GM23248 (cell line): ENCODE data around the gene PDSS2. TPM values are rescaled to one million over a fixed set of nuclear protein-coding genes. Genes with fewer than 3 reads are reported as not detected.

Source experiments
- DNase-seq: peaks from one replicate; pipeline ENCODE4 v3.0.0-alpha.2; 2015
- H2AFZ ChIP-seq: fragments of 200-600 bp; sonication (generic); 2 replicates; pipeline ENCODE4 v1.6.1; 2016; ENCODE audit warnings: antibody characterized with exemption
- H3F3A ChIP-seq: fragments of 200-600 bp; sonication (generic); 2 replicates; pipeline ENCODE4 v1.6.1; 2016; ENCODE audit warnings: mild to moderate bottlenecking, antibody characterized with exemption, mixed run types; ENCODE audit not compliant: insufficient read depth
- H3K27ac ChIP-seq: fragments of 200-600 bp; sonication (generic); 2 replicates; pipeline ENCODE4 v1.5.1; 2016; ENCODE audit warnings: mild to moderate bottlenecking
- H3K27me3 ChIP-seq: fragments of 200-600 bp; sonication (generic); replicated peaks from 2 replicates; pipeline ENCODE4 v1.6.1; 2016; ENCODE audit warnings: mild to moderate bottlenecking; ENCODE audit not compliant: insufficient read depth
- H3K36me3 ChIP-seq: fragments of 200-600 bp; sonication (generic); 2 replicates; pipeline ENCODE4 v1.6.1; 2016; ENCODE audit warnings: low read depth, mild to moderate bottlenecking
- H3K4me1 ChIP-seq: fragments of 200-600 bp; sonication (generic); 2 replicates; pipeline ENCODE4 v1.6.1; 2016; ENCODE audit warnings: mild to moderate bottlenecking; ENCODE audit not compliant: insufficient read depth
- H3K4me2 ChIP-seq: fragments of 200-600 bp; sonication (generic); one replicate; pipeline ENCODE4 v1.6.1; 2016; ENCODE audit warnings: mild to moderate bottlenecking; ENCODE audit not compliant: unreplicated experiment
- H3K4me3 ChIP-seq: fragments of 200-600 bp; sonication (generic); 2 replicates; pipeline ENCODE4 v1.5.1; 2016; ENCODE audit warnings: mild to moderate bottlenecking
- H3K79me2 ChIP-seq: fragments of 200-600 bp; sonication (generic); 2 replicates; pipeline ENCODE4 v1.6.1; 2016; ENCODE audit warnings: mild to moderate bottlenecking; ENCODE audit not compliant: insufficient read depth
- H3K9ac ChIP-seq: fragments of 200-600 bp; sonication (generic); 2 replicates; pipeline ENCODE4 v1.6.1; 2016; ENCODE audit warnings: mild to moderate bottlenecking
- H3K9me2 ChIP-seq: fragments of 200-600 bp; sonication (generic); 2 replicates; pipeline ENCODE4 v1.6.1; 2016; ENCODE audit warnings: mixed run types, mild to moderate bottlenecking, moderate library complexity; ENCODE audit not compliant: insufficient read depth
- H3K9me3 ChIP-seq: fragments of 200-600 bp; sonication (generic); one replicate; pipeline ENCODE4 v1.6.1; 2017; ENCODE audit warnings: low read depth
- H4K20me1 ChIP-seq: fragments of 200-600 bp; sonication (generic); 2 replicates; pipeline ENCODE4 v1.6.0; 2016; ENCODE audit not compliant: insufficient read depth
- EZH2 ChIP-seq: fragments of 200-600 bp; sonication (generic); IDR thresholded peaks from 2 replicates; pipeline ENCODE4 v1.6.1; 2018; ENCODE audit warnings: antibody characterized with exemption, mild to moderate bottlenecking; ENCODE audit not compliant: insufficient read depth, poor library complexity, severe bottlenecking
- EZH2phosphoT487 ChIP-seq: fragments of 200-600 bp; sonication (generic); IDR thresholded peaks from 2 replicates; pipeline ENCODE4 v1.6.1; 2018; ENCODE audit warnings: antibody characterized with exemption, moderate library complexity, mild to moderate bottlenecking, low read depth; ENCODE audit not compliant: insufficient read depth
- WGBS, 2 experiments: methylation state at CpG; one replicate each; pipeline ENCODE4 v1.1.6; 2015 to 2017; ENCODE audit warnings: low lambda C conversion rate in 2 of 2, low coverage in 1 of 2; ENCODE audit errors: missing lambda C conversion rate in 2 of 2; 5-methylcytosine and 5-hydroxymethylcytosine counted together
- in situ Hi-C: fragments of 300-500 bp; cut with MboI; formaldehyde crosslinking; loops from 2 replicates; pipeline ENCODE4 v1.15.0; 2020
- polyA plus RNA-seq: library from polyadenylated mRNA; unstranded; fragments of >200 nt; fragmentation: Nextera tagmentation; extraction: Ambion mirVana; gene quantifications from 2 replicates; pipeline ENCODE4 v1.2.1, GENCODE V29; 2016
- total RNA-seq: library from RNA; depleted of rRNA; stranded (reverse); fragments of >200 nt; shearing (Covaris generic); gene quantifications from 2 replicates; pipeline ENCODE4 v1.2.3, GENCODE V29; 2014

The PDSS2 gene
- total and polyA plus RNA-seq, 2 experiments from 2014 or later = 9.9 to 10.3 TPM

DNA sequence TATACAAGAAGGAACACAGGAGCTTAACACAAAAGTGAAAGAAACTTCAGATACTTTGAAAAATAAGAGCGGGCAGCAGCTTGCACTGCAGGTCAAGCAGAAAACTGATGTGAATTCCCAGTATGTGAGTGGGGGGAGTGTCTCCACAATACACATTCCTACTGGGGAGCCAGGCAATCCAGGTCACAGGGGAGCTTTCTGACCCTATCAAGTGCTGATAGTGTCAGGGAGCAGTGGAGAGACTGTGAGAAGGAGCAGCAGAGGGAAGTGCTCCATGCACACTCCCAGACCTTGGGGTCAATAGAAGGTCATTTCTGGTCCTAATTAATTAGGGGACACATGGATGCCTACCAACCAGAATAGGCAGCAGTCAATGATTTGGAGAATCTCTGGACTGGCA, 59.4 kb downstream of the PDSS2 start:
- Histone ChIP-seq H3K27me3 (no peaks in the 10 kb centered on the region), H3K9me2 (no peaks in the 10 kb centered on the region; the same call in 1 of the 2 replicates), H3K4me2 (no peak overlapping the region), H3F3A (no peaks in the 10 kb centered on the region), H4K20me1 (no peaks in the 10 kb centered on the region), H2AFZ (no peak overlapping the region), H3K9ac (no peak overlapping the region), H3K36me3 (no peaks in the 10 kb centered on the region), H3K9me3 (no peaks in the 10 kb centered on the region), H3K4me1 (no peaks in the 10 kb centered on the region), H3K27ac (no peak overlapping the region), H3K4me3 (no peak overlapping the region), H3K79me2 (peaks cover 25% of the 10 kb centered on the region)
- WGBS, 2 experiments = 97 to 100% methylated on average over 1 of the region's 1 CpG
- TF ChIP-seq EZH2phosphoT487 (no peak), EZH2 (no peak)
- in situ Hi-C loops = no loop called here
- no peak for DNase-seq

DNA sequence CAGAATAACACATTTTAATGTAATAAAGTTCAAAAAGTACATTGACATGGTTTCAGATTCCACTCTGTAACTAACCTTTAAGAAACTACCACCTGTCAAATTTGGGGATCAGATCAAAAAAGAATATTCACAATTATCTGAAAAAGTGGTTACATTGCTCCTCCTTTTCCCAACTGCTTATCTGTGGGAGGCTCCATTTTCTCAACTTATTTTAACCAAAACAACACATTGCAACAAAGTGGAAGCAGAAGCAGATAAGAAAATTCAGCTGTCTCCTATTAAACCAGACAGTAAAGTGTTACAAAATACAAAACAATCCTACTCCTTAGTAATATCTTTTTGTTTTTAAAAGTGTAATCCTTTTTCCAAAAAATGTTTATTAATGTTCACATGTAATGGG, 61.4 kb downstream of the PDSS2 start:
- no peaks in the 10 kb centered on the region for H3K27me3 ChIP-seq
- H3K9me3 ChIP-seq = peaks cover 5% of the 10 kb centered on the region
- no peak overlapping the region for H3K4me3 ChIP-seq
- H3K9me2 ChIP-seq = no peaks in the 10 kb centered on the region; the same call in 1 of the 2 replicates
- no peaks in the 10 kb centered on the region for H3F3A ChIP-seq
- H3K4me1 ChIP-seq = no peaks in the 10 kb centered on the region
- no peak overlapping the region for H3K27ac ChIP-seq
- no peak overlapping the region for H3K4me2 ChIP-seq
- TF ChIP-seq EZH2phosphoT487 (no peak), EZH2 (no peak)
- H3K79me2 ChIP-seq = peaks cover 25% of the 10 kb centered on the region
- H4K20me1 ChIP-seq = no peaks in the 10 kb centered on the region
- no peak overlapping the region for H3K9ac ChIP-seq
- no peak for DNase-seq
- in situ Hi-C loops = no loop called here
- no peak overlapping the region for H2AFZ ChIP-seq
- 0 out of 2 replicates have a peak, but pooled peaks cover 4% of the 10 kb centered on the region for H3K36me3 ChIP-seq

DNA sequence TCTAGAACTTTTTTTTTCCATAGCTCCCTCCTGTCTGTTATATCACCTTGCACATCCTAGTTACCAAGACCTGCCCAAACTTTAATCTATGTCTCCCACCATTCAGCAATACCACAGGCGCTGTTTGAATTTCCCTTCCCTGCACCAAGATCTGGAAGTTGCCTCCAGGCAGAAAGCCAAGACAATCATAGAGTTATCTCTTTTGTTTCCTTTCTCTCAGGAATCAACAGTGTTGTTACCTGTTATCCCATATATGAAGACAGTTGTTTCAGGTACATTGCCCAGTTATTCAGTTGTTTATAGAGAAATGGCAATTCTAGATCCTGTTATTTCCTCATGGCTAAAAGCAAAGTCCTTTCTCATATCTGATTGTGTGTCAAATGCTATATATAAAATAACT, 63.2 kb downstream of the PDSS2 start:
- in situ Hi-C loops = no loop called here
- 100% methylated on average over 1 of the region's 1 CpG for WGBS, 2 experiments
- H3K27me3 ChIP-seq = no peaks in the 10 kb centered on the region

DNA sequence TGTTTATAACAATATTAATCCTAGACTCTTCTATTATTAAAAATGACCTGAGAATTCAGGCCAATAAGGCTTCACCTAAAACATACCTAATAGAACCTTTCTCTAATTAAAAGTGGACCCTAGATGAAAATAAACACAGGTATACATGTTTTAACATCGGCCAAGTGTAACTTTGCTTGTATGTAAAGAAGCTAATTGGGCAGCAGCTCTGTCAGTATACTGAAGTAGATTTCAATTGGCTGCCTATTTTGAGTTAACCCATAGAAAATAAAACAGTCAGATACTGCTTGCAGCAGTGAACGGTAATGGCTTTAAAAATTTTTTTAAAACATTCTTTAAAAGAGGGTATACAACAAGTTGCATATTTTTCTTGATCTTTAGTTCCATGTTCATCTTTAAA, 67.3 kb downstream of the PDSS2 start:
- TF ChIP-seq EZH2 (no peak), EZH2phosphoT487 (no peak)
- Histone ChIP-seq H3K4me1 (no peaks in the 10 kb centered on the region), H3K9ac (no peak overlapping the region), H2AFZ (no peak overlapping the region), H3K9me2 (no peaks in the 10 kb centered on the region; the same call in 1 of the 2 replicates), H3K9me3 (peaks cover 6% of the 10 kb centered on the region), H3K27me3 (no peaks in the 10 kb centered on the region), H3F3A (no peaks in the 10 kb centered on the region), H3K4me2 (no peak overlapping the region), H3K79me2 (no peaks in the 10 kb centered on the region), H4K20me1 (no peaks in the 10 kb centered on the region), H3K36me3 (0 out of 2 replicates have a peak, but pooled peaks cover 4% of the 10 kb centered on the region), H3K27ac (no peak overlapping the region), H3K4me3 (no peak overlapping the region)
- 96 to 98% methylated on average over 2 of the region's 2 CpGs for WGBS, 2 experiments
- DNase-seq = no peak
- in situ Hi-C loops = no loop called here

More for the DNA sequence above, 63.2 kb downstream of the PDSS2 start:
- peaks cover 19% of the 10 kb centered on the region for H3K79me2 ChIP-seq
- DNase-seq = no peak
- H3K9ac ChIP-seq = no peak overlapping the region
- H2AFZ ChIP-seq = no peak overlapping the region
- no peaks in the 10 kb centered on the region for H3F3A ChIP-seq
- H3K9me3 ChIP-seq = peaks cover 6% of the 10 kb centered on the region
- H3K27ac ChIP-seq = no peak overlapping the region
- H3K9me2 ChIP-seq = no peaks in the 10 kb centered on the region; the same call in 1 of the 2 replicates
- H3K4me3 ChIP-seq = no peak overlapping the region
- no peak overlapping the region for H3K4me2 ChIP-seq
- TF ChIP-seq EZH2phosphoT487 (no peak), EZH2 (no peak)
- H4K20me1 ChIP-seq = no peaks in the 10 kb centered on the region
- H3K4me1 ChIP-seq = no peaks in the 10 kb centered on the region
- 0 out of 2 replicates have a peak, but pooled peaks cover 4% of the 10 kb centered on the region for H3K36me3 ChIP-seq
